ENCODE data around the gene MCEMP1. TPM values are rescaled to one million over a fixed set of nuclear protein-coding genes. Genes with fewer than 3 reads are reported as not detected.

The MCEMP1 gene
- total and polyA plus RNA-seq, 5 donors, result 0.17 to 0.85 (median 0.50) TPM

DNA sequence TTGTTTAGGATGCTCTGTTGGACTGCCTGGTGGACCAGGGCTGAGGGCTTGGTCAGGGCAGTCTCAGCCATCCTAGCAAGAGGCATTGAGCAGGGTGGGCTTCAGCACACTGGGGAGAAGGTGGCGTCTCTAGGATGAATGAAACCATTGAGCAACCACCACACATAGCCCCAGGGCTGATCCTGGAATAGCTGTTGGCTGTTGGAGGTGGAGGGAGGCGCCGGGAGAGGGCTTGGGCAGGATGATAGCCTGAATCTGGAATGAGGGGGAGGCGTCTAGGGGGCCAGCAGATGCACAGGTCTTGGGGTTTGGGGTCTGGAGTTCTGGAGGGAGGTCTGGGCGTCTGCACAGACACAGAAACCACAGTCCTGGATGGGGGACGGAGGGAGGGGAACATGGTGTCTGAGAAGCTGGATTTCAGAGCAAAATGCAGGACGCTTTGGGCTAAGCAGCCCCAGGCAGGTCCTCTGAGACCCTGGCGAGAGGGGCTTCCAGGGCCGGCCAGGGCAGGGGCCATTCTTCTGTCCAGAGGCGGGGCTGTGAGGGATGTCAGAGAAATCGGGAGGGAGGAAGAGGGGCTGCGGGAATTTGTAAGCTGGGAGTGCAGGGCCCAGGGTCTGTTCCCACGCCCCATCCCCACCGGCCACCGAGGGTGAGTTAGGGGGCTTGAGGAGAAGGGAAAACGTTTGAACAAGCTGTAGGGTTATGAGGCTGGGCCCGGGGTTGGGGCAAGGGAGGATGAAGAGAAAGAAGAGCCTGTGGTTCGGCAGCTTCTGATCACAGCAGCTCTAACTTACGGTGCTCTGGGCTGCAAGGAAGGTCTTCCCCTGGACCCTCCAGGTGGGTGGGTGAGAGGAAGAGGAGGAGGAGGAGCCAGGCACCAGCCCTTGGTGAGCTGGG, 8.9 kb downstream of the MCEMP1 start:
- Histone ChIP-seq H3K4me3 (ENCODE audit: low read length) (no peak overlapping the region), H3K4me1 (ENCODE audit: control insufficient read depth, insufficient read depth, low read length) (no peaks in the 10 kb centered on the region), H3K27ac (ENCODE audit: low read length) (no peak overlapping the region), H3K27me3 (ENCODE audit: control insufficient read depth, insufficient read depth) (no peaks in the 10 kb centered on the region), H3K9me3 (ENCODE audit: control insufficient read depth, low read length) (no peaks in the 10 kb centered on the region)
- intact Hi-C loops (cut with DNase I), result loop anchor here in 2 of 4 donors (10.0 kb wide), 2 partner anchors 121 to 331 kb away; no protein-coding TSS in a partner anchor
- ATAC-seq (no peak), DNase-seq (peak in 2 of 3 donors; percentile 43 to 46)
- 36% methylated on average over 19 of the region's 19 CpGs for WGBS

DNA sequence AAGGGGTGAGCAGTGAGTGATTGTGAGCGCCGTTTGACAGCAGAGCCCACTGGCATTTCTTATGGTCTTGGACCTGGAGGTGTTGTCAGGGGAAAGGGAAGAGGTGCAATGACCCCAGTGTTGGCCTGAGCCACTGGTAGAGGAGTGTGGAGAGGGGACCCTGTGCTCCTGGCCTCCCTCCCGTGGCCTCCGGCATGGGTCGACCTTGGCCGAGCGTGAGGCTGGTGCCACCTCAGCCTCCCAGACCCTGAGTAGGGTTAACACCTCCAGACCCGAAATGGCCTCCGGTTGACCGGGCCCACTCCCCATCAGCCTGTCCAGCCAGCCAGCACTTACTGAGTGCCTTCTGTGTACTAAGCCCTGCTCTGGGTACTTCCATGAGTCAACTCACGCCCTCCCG, 10.3 kb downstream of the MCEMP1 start:
- Histone ChIP-seq H3K4me3 (ENCODE audit: low read length) (no peak overlapping the region), H3K4me1 (ENCODE audit: control insufficient read depth, insufficient read depth, low read length) (no peaks in the 10 kb centered on the region), H3K27ac (ENCODE audit: low read length) (no peak overlapping the region), H3K27me3 (ENCODE audit: control insufficient read depth, insufficient read depth) (no peaks in the 10 kb centered on the region), H3K9me3 (ENCODE audit: control insufficient read depth, low read length) (no peaks in the 10 kb centered on the region)
- 84% methylated on average over 12 of the region's 12 CpGs for WGBS
- intact Hi-C loops (cut with DNase I), result loop anchor here in 2 of 4 donors (10.0 kb wide), 2 partner anchors 122 to 332 kb away; no protein-coding TSS in a partner anchor
- peak in 1 of 2 donors; percentile 22 for ATAC-seq
- peak in 2 of 3 donors; percentile 15 to 33 for DNase-seq

DNA sequence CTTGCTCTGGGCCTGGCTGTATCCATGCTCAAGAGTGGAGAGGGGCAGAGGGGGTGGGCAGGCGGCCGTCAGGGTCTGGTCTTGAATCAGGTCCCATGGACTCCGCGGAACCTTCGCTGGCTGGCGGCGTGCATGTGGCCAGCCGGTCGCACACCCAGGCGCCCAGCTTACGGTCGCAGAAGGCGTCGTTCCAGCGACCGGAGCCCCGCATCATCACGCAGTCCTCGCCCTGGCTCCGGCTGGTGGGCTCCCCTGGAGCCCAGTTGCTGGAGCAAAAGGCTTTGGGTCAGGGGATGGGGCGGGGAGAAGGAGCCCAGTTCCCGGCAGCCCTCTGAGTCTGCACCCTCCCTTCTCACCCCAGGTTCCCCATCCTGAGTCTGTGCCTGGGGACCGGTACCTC, 12.3 kb downstream of the MCEMP1 start:
- no peak overlapping the region for H3K4me3 ChIP-seq (ENCODE audit: low read length)
- no peak overlapping the region for H3K27ac ChIP-seq (ENCODE audit: low read length)
- DNase-seq, result peak in 2 of 3 donors; percentile 34 to 44
- ATAC-seq, result no peak
- intact Hi-C loops (cut with DNase I), result loop anchor here in 2 of 4 donors (10.0 kb wide), 2 partner anchors 124 to 334 kb away; no protein-coding TSS in a partner anchor
- H3K9me3 ChIP-seq (ENCODE audit: control insufficient read depth, low read length), result no peaks in the 10 kb centered on the region
- no peaks in the 10 kb centered on the region for H3K4me1 ChIP-seq (ENCODE audit: control insufficient read depth, insufficient read depth, low read length)
- WGBS, result 26% methylated on average over 23 of the region's 23 CpGs
- no peaks in the 10 kb centered on the region for H3K27me3 ChIP-seq (ENCODE audit: control insufficient read depth, insufficient read depth)

DNA sequence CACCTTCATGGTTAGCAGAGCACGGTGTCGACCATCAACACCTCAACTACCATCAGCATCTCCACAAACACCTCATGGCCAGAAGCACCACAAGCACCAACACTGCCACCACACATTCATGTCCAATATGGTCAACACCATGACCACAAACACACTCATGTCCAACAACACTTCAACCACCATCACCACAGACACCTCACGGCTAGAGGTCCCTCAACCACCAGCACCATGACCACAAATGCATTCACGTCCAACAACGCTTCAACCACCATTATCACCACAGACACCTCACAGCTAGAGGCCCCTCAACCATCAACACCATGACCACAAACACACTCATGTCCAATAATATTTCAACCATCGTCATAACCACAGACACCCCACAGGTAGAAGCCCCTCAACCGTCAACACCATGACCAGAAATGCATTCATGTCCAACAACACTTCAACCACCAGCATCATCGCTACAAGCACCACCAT, 13.9 kb downstream of the MCEMP1 start:
- no peak for DNase-seq
- WGBS, result 81% methylated on average over 8 of the region's 8 CpGs
- ATAC-seq, result no peak
- Histone ChIP-seq H3K27me3 (ENCODE audit: control insufficient read depth, insufficient read depth) (no peaks in the 10 kb centered on the region), H3K9me3 (ENCODE audit: control insufficient read depth, low read length) (no peaks in the 10 kb centered on the region), H3K27ac (ENCODE audit: low read length) (no peak overlapping the region), H3K4me3 (ENCODE audit: low read length) (no peak overlapping the region), H3K4me1 (ENCODE audit: control insufficient read depth, insufficient read depth, low read length) (no peaks in the 10 kb centered on the region)
- intact Hi-C loops (cut with DNase I), result no loop called here

DNA sequence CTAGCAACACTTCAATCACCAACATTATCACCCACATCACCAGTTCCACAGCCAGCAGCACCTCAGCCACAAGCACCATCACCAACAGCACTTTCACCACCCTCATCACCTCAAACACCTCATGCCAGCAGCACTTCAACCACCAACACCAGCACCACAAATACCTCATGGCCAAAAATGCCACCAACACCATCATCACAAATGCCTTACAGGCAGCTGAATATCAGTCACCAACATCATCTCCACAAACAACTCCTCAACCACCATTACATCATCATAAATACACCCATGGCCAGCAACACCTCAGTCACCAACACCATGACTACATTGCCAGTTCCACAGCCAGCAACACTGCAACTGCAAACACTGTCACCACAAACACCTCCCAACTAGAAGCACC, 14.6 kb downstream of the MCEMP1 start:
- no peak overlapping the region for H3K4me3 ChIP-seq (ENCODE audit: low read length)
- ATAC-seq (no peak), DNase-seq (no peak)
- H3K27ac ChIP-seq (ENCODE audit: low read length), result no peak overlapping the region
- no peaks in the 10 kb centered on the region for H3K9me3 ChIP-seq (ENCODE audit: control insufficient read depth, low read length)
- no peaks in the 10 kb centered on the region for H3K4me1 ChIP-seq (ENCODE audit: control insufficient read depth, insufficient read depth, low read length)
- intact Hi-C loops (cut with DNase I), result no loop called here
- H3K27me3 ChIP-seq (ENCODE audit: control insufficient read depth, insufficient read depth), result no peaks in the 10 kb centered on the region

DNA sequence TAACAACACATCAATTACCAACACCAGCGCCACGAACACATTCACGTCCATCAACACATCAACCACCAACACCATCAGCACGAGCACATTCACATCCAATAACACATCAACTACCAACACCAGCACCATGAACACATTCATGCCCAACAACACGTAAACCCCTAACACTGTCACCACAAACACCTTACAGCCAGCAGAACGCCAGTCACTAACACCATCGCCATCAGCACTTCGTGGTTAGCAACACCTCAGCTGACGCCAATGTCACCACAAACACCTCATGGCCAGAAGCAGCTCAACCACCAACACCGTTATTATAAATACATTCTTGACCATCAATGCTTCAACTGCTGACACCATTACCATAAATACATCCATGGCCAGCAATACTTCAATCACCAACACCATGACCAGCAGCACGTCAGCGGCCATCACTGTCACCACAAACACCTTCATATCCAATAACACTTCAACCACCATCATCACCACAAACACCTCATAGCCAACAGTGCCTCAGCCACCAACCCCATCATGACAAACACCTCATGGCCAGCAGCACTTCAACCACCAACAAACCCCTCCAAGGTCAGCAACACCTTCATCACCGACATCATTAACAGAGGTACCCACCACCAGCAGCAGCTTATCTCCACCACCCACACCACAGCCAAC, 15.7 kb downstream of the MCEMP1 start:
- Histone ChIP-seq H3K27me3 (ENCODE audit: control insufficient read depth, insufficient read depth) (no peaks in the 10 kb centered on the region), H3K4me1 (ENCODE audit: control insufficient read depth, insufficient read depth, low read length) (no peaks in the 10 kb centered on the region), H3K27ac (ENCODE audit: low read length) (no peak overlapping the region), H3K9me3 (ENCODE audit: control insufficient read depth, low read length) (no peaks in the 10 kb centered on the region), H3K4me3 (ENCODE audit: low read length) (no peak overlapping the region)
- intact Hi-C loops (cut with DNase I), result no loop called here
- 73% methylated on average over 13 of the region's 13 CpGs for WGBS
- peak in 1 of 3 donors; percentile 5 for DNase-seq
- no peak for ATAC-seq

DNA sequence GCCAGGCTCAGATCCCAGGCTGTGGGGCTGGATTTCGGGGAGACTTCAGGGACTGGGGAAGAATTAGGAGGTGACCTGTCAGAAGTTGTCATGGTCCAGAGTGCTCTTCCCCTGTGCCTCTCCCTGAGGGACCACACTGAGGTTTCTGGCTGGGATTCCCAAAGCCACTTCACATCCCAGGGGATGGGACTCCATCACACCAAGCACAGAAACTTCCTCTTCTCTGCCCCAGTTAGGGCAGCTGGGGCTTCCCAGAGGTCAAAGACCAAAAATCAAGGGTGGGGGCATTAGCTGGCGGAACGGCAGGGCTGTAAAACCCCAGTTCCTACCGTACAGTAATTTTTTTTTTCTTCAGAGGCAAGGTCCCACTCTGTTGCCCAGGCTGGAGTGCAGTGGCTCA, 17.6 kb downstream of the MCEMP1 start:
- H3K9me3 ChIP-seq (ENCODE audit: control insufficient read depth, low read length), result no peaks in the 10 kb centered on the region
- 52% methylated on average over 4 of the region's 4 CpGs for WGBS
- H3K27me3 ChIP-seq (ENCODE audit: control insufficient read depth, insufficient read depth), result no peaks in the 10 kb centered on the region
- DNase-seq, result no peak
- intact Hi-C loops (cut with DNase I), result no loop called here
- no peaks in the 10 kb centered on the region for H3K4me1 ChIP-seq (ENCODE audit: control insufficient read depth, insufficient read depth, low read length)
- no peak overlapping the region for H3K4me3 ChIP-seq (ENCODE audit: low read length)
- H3K27ac ChIP-seq (ENCODE audit: low read length), result no peak overlapping the region
- ATAC-seq, result no peak

DNA sequence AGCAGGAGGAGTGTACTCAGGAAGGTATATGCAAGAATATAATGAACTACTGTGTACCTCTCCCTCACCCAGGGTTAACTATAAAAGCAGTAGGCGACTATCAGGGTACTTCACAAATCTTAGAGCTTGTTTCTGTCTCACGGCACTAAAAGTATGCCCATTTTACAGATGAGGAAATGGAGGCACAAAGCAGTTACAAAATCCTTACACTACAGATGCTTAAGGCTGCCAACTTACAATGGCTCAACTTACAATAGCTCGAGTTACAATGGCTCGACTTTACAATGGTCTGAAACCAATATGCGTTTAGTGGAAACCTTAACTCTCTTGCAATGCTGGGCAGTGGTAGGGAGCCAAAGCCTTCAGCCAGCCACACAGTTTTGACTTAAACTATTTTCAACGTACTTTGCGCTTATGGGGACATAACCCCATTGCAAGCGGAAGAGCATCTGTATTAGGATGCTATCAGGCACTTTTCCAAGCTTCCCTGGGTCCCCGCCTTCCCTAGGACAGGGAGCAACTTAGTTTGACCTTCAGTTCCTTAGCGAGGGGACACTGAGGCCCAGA, 20.9 kb downstream of the MCEMP1 start:
- H3K9me3 ChIP-seq (ENCODE audit: control insufficient read depth, low read length), result no peaks in the 10 kb centered on the region
- no peak overlapping the region for H3K4me3 ChIP-seq (ENCODE audit: low read length)
- no peak overlapping the region for H3K27ac ChIP-seq (ENCODE audit: low read length)
- DNase-seq (peak in 1 of 3 donors; percentile 6), ATAC-seq (no peak)
- 81% methylated on average over 10 of the region's 10 CpGs for WGBS
- H3K27me3 ChIP-seq (ENCODE audit: control insufficient read depth, insufficient read depth), result no peaks in the 10 kb centered on the region
- intact Hi-C loops (cut with DNase I), result no loop called here
- H3K4me1 ChIP-seq (ENCODE audit: control insufficient read depth, insufficient read depth, low read length), result no peaks in the 10 kb centered on the region

DNA sequence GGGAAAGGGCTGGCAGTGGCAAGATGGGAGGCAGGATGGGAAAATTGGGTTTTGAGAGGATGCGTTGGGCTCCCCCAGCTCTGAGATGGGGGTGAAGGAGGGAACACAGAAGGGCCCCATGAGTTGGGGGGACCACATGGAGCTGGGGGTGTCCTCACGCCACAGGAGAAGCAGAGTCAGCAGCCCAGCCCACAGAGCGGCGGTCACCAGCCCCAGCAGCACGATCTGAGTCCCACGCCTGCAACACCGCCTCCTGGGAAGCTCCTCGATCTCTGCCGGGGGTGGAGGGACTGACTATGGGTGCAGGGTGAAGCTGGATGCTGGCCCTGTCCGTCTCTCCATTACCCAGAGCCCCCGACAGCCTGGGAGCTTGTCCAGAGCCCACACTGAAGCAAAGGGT, 21.7 kb downstream of the MCEMP1 start:
- Histone ChIP-seq H3K4me3 (ENCODE audit: low read length) (no peak overlapping the region), H3K27ac (ENCODE audit: low read length) (no peak overlapping the region), H3K4me1 (ENCODE audit: control insufficient read depth, insufficient read depth, low read length) (no peaks in the 10 kb centered on the region), H3K9me3 (ENCODE audit: control insufficient read depth, low read length) (no peaks in the 10 kb centered on the region), H3K27me3 (ENCODE audit: control insufficient read depth, insufficient read depth) (no peaks in the 10 kb centered on the region)
- intact Hi-C loops (cut with DNase I), result no loop called here
- ATAC-seq (no peak), DNase-seq (peak in 1 of 3 donors; percentile 29)
- WGBS, result 17% methylated on average over 11 of the region's 11 CpGs

DNA sequence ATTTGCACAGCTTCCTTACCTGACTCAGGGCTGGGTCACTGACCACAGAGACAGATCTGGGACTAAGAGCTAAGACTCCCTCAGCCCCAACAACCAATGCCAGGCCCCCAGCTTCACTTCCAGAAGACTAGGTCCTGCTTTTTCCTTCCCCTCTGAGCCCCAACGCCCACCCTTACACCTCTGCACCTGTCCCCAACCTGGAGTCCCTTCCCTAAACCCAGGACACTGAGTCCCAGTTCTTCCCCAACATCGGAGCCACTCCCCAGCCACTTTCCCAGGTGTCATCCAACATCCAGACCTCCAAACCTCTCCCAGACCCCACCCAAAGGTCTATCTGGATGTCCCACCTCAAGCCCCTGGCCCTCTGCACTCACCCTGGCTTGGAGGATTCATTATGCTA, 22.1 kb downstream of the MCEMP1 start:
- ATAC-seq (no peak), DNase-seq (peak in 1 of 3 donors; percentile 12)
- intact Hi-C loops (cut with DNase I), result no loop called here
- Histone ChIP-seq H3K27me3 (ENCODE audit: control insufficient read depth, insufficient read depth) (no peaks in the 10 kb centered on the region), H3K4me3 (ENCODE audit: low read length) (no peak overlapping the region), H3K4me1 (ENCODE audit: control insufficient read depth, insufficient read depth, low read length) (no peaks in the 10 kb centered on the region), H3K9me3 (ENCODE audit: control insufficient read depth, low read length) (no peaks in the 10 kb centered on the region), H3K27ac (ENCODE audit: low read length) (no peak overlapping the region)
- 44% methylated on average over 2 of the region's 2 CpGs for WGBS

Measured in right cardiac atrium (tissue), 5 donors.